Loucy (cell line): ENCODE data around the gene STX10.
A peak's percentile ranks its signal among the peaks of the same experiment; 100 is the strongest.

Experiments used
- H2AFZ ChIP-seq: fragments of 200-600 bp; sonication (generic); 2 replicates; pipeline ENCODE4 v1.6.0; 2016; ENCODE audit warnings: antibody characterized with exemption, mild to moderate bottlenecking, low read length, moderate library complexity
- H3F3A ChIP-seq: fragments of 200-600 bp; 2 replicates; pipeline ENCODE4 v1.6.0; 2016; ENCODE audit warnings: antibody characterized with exemption, low read depth, mild to moderate bottlenecking
- H3K27me3 ChIP-seq: fragments of 200-600 bp; sonication (generic); 2 replicates; pipeline ENCODE4 v1.6.1; 2014; ENCODE audit warnings: low read length, mild to moderate bottlenecking; ENCODE audit not compliant: insufficient read depth, poor library complexity, severe bottlenecking
- H3K36me3 ChIP-seq: fragments of 200-600 bp; sonication (generic); 2 replicates; pipeline ENCODE4 v1.6.1; 2016; ENCODE audit warnings: low read length; ENCODE audit not compliant: insufficient read depth
- H3K4me1 ChIP-seq: fragments of 200-600 bp; sonication (generic); 2 replicates; pipeline ENCODE4 v1.5.1; 2014; ENCODE audit warnings: low read length, mild to moderate bottlenecking; ENCODE audit not compliant: insufficient read depth, poor library complexity, severe bottlenecking
- H3K4me2 ChIP-seq: fragments of 200-600 bp; sonication (generic); 2 replicates; pipeline ENCODE4 v1.6.0; 2014; ENCODE audit warnings: antibody characterized with exemption, low read length, low read depth, mild to moderate bottlenecking; ENCODE audit not compliant: poor library complexity, severe bottlenecking
- H3K4me3 ChIP-seq: fragments of 200-600 bp; sonication (generic); 2 replicates; pipeline ENCODE4 v1.5.1; 2014; ENCODE audit warnings: low read length, mild to moderate bottlenecking, mixed read lengths; ENCODE audit not compliant: poor library complexity, severe bottlenecking
- H3K79me2 ChIP-seq: fragments of 200-600 bp; sonication (generic); 2 replicates; pipeline ENCODE4 v1.6.1; 2014; ENCODE audit warnings: low read length; ENCODE audit not compliant: insufficient read depth
- H3K9ac ChIP-seq: fragments of 200-600 bp; sonication (generic); 2 replicates; pipeline ENCODE4 v1.6.0; 2014; ENCODE audit warnings: mild to moderate bottlenecking, low read depth, low read length, moderate library complexity; ENCODE audit not compliant: poor library complexity, severe bottlenecking
- H3K9me2 ChIP-seq: fragments of 200-600 bp; sonication (generic); replicated peaks from 2 replicates; pipeline ENCODE4 v1.6.1; 2016; ENCODE audit warnings: low read depth, low read length, mixed read lengths
- H3K9me3 ChIP-seq: fragments of 200-600 bp; sonication (generic); 2 replicates; pipeline ENCODE4 v1.6.1; 2014; ENCODE audit warnings: mild to moderate bottlenecking, antibody characterized with exemption, low read length, low read depth; ENCODE audit not compliant: insufficient read depth
- H4K20me1 ChIP-seq: fragments of 200-600 bp; sonication (generic); 2 replicates; pipeline ENCODE4 v1.6.0; 2014; ENCODE audit warnings: antibody characterized with exemption, low read length, mild to moderate bottlenecking; ENCODE audit not compliant: insufficient read depth, poor library complexity, severe bottlenecking
- CTCF ChIP-seq: fragments of 200-600 bp; sonication (generic); conservative IDR thresholded peaks from 2 replicates; pipeline ENCODE4 v1.5.1; 2014; ENCODE audit warnings: mild to moderate bottlenecking, antibody characterized with exemption, low read length
- EZH2phosphoT487 ChIP-seq: fragments of 200-600 bp; IDR thresholded peaks from 2 replicates; pipeline ENCODE4 v1.6.1; 2018; ENCODE audit warnings: antibody characterized with exemption, mild to moderate bottlenecking, moderate library complexity, borderline replicate concordance

Gene STX10

GRCh38 chr19:13109361-13110098, 40.6 kb downstream of the STX10 start:
- no peak overlapping the region for H2AFZ ChIP-seq
- no peak overlapping the region for H3K4me2 ChIP-seq
- no peaks in the 10 kb centered on the region; the same call in 1 of the 2 replicates for H3K36me3 ChIP-seq
- H3K9me2 ChIP-seq, result no peaks in the 10 kb centered on the region
- H4K20me1 ChIP-seq, result no peaks in the 10 kb centered on the region
- no peak overlapping the region for H3K4me3 ChIP-seq
- H3F3A ChIP-seq, result peaks cover 8% of the 10 kb centered on the region
- H3K27me3 ChIP-seq, result no peaks in the 10 kb centered on the region
- no peak overlapping the region for H3K9ac ChIP-seq
- TF ChIP-seq CTCF (no peak), EZH2phosphoT487 (no peak)
- H3K9me3 ChIP-seq, result no peaks in the 10 kb centered on the region
- no peaks in the 10 kb centered on the region for H3K4me1 ChIP-seq
- H3K79me2 ChIP-seq, result peaks cover 32% of the 10 kb centered on the region

GRCh38 chr19:13104848-13105711, 45.1 kb downstream of the STX10 start:
- no peaks in the 10 kb centered on the region for H3K9me2 ChIP-seq
- peak overlapping the region; percentile 90 for H3K4me2 ChIP-seq
- peak overlapping the region; percentile 100 for H3K9ac ChIP-seq
- H3K79me2 ChIP-seq, result peaks cover 66% of the 10 kb centered on the region
- H3F3A ChIP-seq, result peaks cover 13% of the 10 kb centered on the region
- no peaks in the 10 kb centered on the region for H3K9me3 ChIP-seq
- peaks cover 19% of the 10 kb centered on the region for H3K27me3 ChIP-seq
- peak; percentile 34; the same call in 1 of the 2 replicates for TF ChIP-seq CTCF
- no peak for TF ChIP-seq EZH2phosphoT487
- peaks cover 12% of the 10 kb centered on the region for H3K4me1 ChIP-seq
- H4K20me1 ChIP-seq, result peaks cover 24% of the 10 kb centered on the region
- peak overlapping the region; percentile 52; the same call in 1 of the 2 replicates for H2AFZ ChIP-seq
- peaks cover 14% of the 10 kb centered on the region for H3K36me3 ChIP-seq
- H3K4me3 ChIP-seq, result peak overlapping the region; percentile 82

- H3K27me3 ChIP-seq, result peaks cover 25% of the 10 kb centered on the region
- H3F3A ChIP-seq, result peaks cover 18% of the 10 kb centered on the region
- H3K79me2 ChIP-seq, result peaks cover 66% of the 10 kb centered on the region
- peaks cover 30% of the 10 kb centered on the region for H4K20me1 ChIP-seq
- peak overlapping the region; percentile 94 for H3K4me3 ChIP-seq
- peak overlapping the region; percentile 100 for H3K9ac ChIP-seq
- peak overlapping the region; percentile 97 for H3K4me2 ChIP-seq
- no peaks in the 10 kb centered on the region for H3K9me2 ChIP-seq
- peak overlapping the region; percentile 2; the same call in 1 of the 2 replicates for H2AFZ ChIP-seq
- TF ChIP-seq EZH2phosphoT487, result no peak
- TF ChIP-seq CTCF, result peak; percentile 83
- peaks cover 21% of the 10 kb centered on the region for H3K36me3 ChIP-seq
- H3K9me3 ChIP-seq, result no peaks in the 10 kb centered on the region
- peaks cover 16% of the 10 kb centered on the region for H3K4me1 ChIP-seq
Observed at GRCh38 chr19:13104360-13104847, 45.8 kb downstream of the STX10 start.
